Measurements from ENCODE around the gene BACH2.

The BACH2 gene

DNA sequence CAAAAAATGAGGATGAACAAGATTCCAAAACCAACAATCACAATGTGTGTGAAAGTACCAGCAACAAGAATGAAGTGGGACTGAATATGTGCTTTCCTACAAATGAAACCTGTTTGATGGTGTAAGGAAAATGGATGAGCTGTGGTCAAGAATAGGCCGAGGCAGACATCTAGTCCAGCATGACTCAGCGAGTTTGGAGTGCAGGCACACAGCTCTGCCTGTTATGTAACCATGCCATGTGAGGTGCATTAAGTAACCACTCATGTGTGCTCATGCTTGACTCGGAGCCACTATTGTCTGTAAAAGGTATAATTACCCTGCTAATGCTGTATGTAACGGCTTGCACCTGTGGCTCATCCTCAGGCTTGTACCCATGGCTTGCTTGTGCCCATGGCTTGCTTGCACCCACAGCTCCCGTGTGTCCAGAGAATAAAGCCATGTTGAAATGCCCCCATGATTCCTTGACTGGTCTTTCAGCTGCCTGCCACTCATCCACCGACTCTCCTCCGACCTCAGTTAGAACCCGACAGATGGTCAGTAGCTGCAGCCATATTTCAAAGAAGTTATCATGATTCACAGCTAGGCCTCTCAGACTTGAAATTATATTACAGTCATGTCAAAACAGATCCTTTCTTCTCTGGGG lies 98.7 kb downstream of the BACH2 start:
- H3K27ac ChIP-seq, result no peak overlapping the region
- TF ChIP-seq, protein P1, sequence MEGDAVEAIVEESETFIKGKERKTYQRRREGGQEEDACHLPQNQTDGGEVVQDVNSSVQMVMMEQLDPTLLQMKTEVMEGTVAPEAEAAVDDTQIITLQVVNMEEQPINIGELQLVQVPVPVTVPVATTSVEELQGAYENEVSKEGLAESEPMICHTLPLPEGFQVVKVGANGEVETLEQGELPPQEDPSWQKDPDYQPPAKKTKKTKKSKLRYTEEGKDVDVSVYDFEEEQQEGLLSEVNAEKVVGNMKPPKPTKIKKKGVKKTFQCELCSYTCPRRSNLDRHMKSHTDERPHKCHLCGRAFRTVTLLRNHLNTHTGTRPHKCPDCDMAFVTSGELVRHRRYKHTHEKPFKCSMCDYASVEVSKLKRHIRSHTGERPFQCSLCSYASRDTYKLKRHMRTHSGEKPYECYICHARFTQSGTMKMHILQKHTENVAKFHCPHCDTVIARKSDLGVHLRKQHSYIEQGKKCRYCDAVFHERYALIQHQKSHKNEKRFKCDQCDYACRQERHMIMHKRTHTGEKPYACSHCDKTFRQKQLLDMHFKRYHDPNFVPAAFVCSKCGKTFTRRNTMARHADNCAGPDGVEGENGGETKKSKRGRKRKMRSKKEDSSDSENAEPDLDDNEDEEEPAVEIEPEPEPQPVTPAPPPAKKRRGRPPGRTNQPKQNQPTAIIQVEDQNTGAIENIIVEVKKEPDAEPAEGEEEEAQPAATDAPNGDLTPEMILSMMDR (conservative IDR thresholded peaks at IDR 0.05), result no peak

DNA sequence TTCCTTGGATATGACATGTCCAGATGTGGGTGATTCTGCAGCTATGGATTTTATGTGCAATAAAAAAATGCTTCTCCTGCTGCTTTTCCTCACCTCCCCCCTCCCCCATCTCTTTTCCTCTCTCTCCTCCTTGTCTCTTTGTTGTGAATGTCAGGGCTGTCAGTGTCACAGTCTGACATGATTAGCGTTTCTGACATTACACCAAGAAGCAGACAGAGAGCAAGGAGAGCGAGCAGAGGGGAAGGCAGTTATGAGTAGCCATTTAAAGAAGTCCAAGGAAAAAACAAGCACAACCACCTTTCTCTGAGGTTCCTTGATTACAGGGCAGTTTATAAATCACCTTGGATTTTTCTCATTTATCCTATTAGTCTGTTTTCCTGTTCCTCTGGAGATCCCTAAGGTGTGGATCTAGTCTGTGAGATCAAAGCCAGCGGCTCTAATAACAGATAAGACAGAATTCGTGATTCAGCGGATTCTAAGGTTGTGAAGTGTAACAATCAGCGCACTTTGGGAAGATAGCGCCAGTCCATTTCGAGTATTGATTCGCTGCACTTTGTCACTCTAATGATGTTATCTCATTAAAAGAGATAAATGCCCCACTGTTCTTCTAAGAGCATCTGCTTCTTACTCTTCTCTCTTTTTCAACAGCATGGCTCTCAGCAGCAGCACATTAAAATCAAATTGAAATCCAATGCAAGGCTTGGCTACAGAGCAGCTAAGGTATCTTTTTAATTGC lies 101.4 kb downstream of the BACH2 start:
- H3K27ac ChIP-seq, result no peak overlapping the region
- TF ChIP-seq, protein P1 (conservative IDR thresholded peaks at IDR 0.05), result no peak

DNA sequence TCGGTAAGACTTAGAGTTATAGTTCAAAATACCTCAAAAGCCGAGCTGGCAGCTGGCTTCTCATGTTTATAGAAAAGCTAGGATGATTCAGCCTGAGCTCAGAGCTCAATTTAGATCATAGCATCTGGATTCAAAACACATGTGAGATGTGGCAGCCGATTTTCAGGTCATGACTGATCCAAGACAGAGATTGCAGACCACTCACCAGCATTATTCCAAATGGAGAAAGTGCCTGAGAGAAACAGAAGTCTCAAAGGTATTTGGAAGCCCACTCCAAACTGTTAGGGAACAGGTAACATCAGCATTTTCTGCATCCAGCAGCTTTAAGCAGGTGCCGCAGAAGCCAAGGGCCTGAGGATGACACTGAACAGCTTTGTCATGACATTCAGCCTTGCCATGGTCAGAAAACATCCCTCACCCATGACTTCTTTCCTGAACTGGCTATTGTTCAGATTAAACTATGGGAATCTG lies 102.2 kb downstream of the BACH2 start:
- TF ChIP-seq, protein P1 (conservative IDR thresholded peaks at IDR 0.05), result no peak
- H3K27ac ChIP-seq, result no peak overlapping the region

DNA sequence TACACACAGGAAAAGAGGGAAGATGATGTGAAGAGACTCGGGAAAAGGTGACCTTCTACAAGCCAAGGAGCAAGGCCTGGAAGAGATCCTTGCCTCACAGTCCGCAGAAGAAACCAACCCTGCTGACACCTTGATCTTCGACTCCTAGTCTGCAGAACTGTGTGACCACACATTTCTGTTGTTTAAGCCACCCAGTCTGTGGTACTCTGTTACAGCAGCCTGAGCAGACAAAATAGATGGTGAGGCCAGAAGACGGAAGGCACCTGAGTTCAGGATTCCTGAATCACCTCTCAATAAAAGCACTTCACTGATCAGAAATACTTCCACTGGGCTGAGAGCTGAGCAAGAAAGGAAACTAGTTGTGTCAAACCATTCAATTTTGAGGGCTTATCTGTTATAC lies 103.3 kb downstream of the BACH2 start:
- TF ChIP-seq, protein P1 (conservative IDR thresholded peaks at IDR 0.05), result no peak
- H3K27ac ChIP-seq, result no peak overlapping the region

DNA sequence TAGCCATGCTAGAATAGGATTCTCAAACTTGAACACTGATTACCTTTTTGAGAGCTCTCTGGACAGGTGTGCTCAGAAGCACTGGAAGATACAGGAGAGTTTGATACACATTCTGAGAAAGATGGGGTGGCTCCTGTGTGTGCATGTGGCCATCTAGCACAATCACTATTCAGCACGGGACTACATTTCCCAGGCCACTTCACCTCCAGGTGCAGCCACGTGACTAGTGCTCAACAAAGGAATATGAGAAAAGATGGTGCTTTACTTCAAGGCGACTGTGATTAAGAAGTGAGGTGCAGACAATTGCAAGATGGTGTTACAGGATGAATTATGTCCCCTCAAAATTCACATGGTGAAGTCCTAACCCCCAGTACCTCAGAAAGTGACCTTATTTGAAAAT lies 103.8 kb downstream of the BACH2 start:
- H3K27ac ChIP-seq, result no peak overlapping the region
- TF ChIP-seq, protein P1 (conservative IDR thresholded peaks at IDR 0.05), result no peak

DNA sequence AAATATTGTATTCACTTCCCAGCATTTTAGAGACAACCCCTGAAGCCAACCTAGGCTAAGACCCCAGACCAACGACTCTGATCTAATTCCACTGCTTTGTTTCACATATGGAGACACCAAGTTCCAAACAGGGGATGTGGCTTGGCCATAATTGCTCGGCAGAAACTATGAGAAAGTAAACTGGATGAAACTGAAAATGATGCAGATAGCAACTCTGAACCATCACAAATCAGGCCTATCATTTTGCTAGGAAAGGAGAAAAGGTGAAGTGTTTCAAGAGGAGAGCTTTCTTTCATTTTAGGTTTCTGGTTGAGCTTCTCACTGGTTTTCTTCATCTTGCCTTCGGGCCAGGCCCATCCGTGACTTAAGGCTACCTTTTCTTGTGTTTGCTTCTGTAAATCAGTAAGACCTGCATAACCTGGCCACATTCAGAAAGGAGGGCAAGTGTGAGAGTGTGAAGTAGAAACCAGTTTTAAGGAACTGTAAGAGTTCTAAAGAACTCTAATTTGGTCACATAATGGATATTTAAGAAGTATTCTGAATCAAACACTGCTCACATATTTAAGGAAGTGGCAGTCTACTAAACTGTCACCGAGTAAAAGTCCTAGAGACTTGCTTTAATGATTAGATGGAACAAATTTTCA lies 105.8 kb downstream of the BACH2 start:
- no peak overlapping the region for H3K27ac ChIP-seq
- TF ChIP-seq, protein P1 (conservative IDR thresholded peaks at IDR 0.05), result no peak

DNA sequence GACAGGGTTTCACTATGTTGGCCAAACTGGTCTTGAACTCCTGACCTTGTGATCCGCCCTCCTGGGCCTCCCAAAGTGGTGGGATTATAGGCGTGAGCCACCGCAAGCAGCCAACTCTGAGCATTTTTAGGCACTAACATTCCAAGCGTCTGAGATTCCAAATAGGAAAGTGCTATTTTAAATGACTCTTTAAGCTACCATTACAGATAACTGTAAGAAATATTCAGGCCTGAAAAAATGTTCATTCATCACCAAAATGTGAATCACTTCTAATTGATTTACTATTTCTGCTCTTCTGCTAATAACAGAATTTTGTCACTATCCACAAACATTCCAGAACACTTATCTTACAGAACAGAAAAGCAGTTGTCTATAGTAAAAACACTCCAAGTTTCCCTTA lies 106.5 kb downstream of the BACH2 start:
- TF ChIP-seq, protein P1 (conservative IDR thresholded peaks at IDR 0.05), result no peak
- H3K27ac ChIP-seq, result no peak overlapping the region
